Spleen (tissue), 11 donors: ENCODE data around the gene PBX1. TPM values are rescaled to one million over a fixed set of nuclear protein-coding genes. Genes with fewer than 3 reads are reported as not detected.
A peak's percentile ranks its signal among the peaks of the same experiment; 100 is the strongest.

Experiments used
- DNase-seq: peaks from one replicate; pipeline ENCODE4 v3.0.0-alpha.2; 2020
- H3K27ac ChIP-seq, 8 donors: fragments of 200-600 bp; sonication (generic) in 7 of 8; 1 replicate in 4 of 8; 2 replicates in 4 of 8; pipeline versions ENCODE4 v1.5.0 to v1.8.0; 2016 to 2021; ENCODE audit warnings: inconsistent platforms in 4 of 8, mild to moderate bottlenecking in 4 of 8, moderate library complexity in 1 of 8
- H3K27me3 ChIP-seq, 7 donors: fragments of 200-600 bp; sonication (generic) in 6 of 7; replicated peaks in 1 of 7; 1 replicate in 4 of 7; 2 replicates in 3 of 7; pipeline versions ENCODE4 v1.5.0 to v1.8.0; 2016 to 2021; ENCODE audit warnings: inconsistent platforms in 3 of 7, mild to moderate bottlenecking in 1 of 7
- H3K36me3 ChIP-seq, 6 donors: fragments of 200-600 bp; sonication (generic) in 5 of 6; 1 replicate in 4 of 6; 2 replicates in 2 of 6; pipeline versions ENCODE4 v1.5.0 to v1.8.0; 2016 to 2021; ENCODE audit warnings: inconsistent platforms in 2 of 6
- H3K4me1 ChIP-seq, 6 donors: fragments of 200-600 bp; sonication (generic) in 5 of 6; 1 replicate in 3 of 6; 2 replicates in 3 of 6; pipeline versions ENCODE4 v1.5.0 to v1.8.0; 2016 to 2021; ENCODE audit warnings: inconsistent platforms in 3 of 6
- H3K4me3 ChIP-seq, 8 donors: fragments of 200-600 bp; sonication (generic) in 7 of 8; 1 replicate in 4 of 8; 2 replicates in 4 of 8; pipeline versions ENCODE4 v1.5.0 to v1.8.0; 2016 to 2021; ENCODE audit warnings: inconsistent platforms in 4 of 8, mild to moderate bottlenecking in 4 of 8, moderate library complexity in 2 of 8
- H3K9me3 ChIP-seq, 8 donors: fragments of 200-600 bp; sonication (generic) in 7 of 8; 1 replicate in 4 of 8; 2 replicates in 4 of 8; pipeline versions ENCODE4 v1.5.0 to v1.8.0; 2016 to 2021; ENCODE audit warnings: inconsistent platforms in 4 of 8
- POLR2A ChIP-seq, 3 donors: fragments of 450-650 bp; IDR thresholded peaks; one replicate each; pipeline ENCODE4 v1.5.1; 2017; ENCODE audit warnings: antibody characterized with exemption in 3 of 3, mild to moderate bottlenecking in 1 of 3
- POLR2AphosphoS5 ChIP-seq, 3 donors: sonication (generic); formaldehyde crosslinking; IDR thresholded peaks; one replicate each; pipeline ENCODE4 v1.5.1; 2017; ENCODE audit warnings: antibody characterized with exemption in 3 of 3
- WGBS, 5 donors: extraction: QIAGEN DNeasy Blood & Tissue Kit in 3 of 5; methylation state at CpG; one replicate each; pipeline versions ENCODE4 v1.1.5 to v1.1.7; 2013 to 2018; 5-methylcytosine and 5-hydroxymethylcytosine counted together
- intact Hi-C: fragments of 100-400 bp; cut with DNase I; formaldehyde crosslinking; loops from one replicate; pipeline ENCODE4 v1.15.0; 2023; ENCODE audit warnings: low total_unique reads
- polyA plus RNA-seq, 3 donors: library from polyadenylated mRNA; stranded (reverse); fragments of 200-250 nt; gene quantifications; one replicate each; pipeline ENCODE4 v1.2.1, GENCODE V29; 2013
- total RNA-seq, 7 donors: library from RNA; depleted of rRNA in 3 of 7; stranded (reverse); fragments of >200 nt in 3 of 7; fragmentation: NEBNext Ultra II Directional in 4 of 7; extraction: Animal tissue kit (Norgen Biotek cat#: 25700) in 4 of 7; gene quantifications; one replicate each; pipeline versions ENCODE4 v1.1.0 to v1.2.1, GENCODE V29; 2016 to 2021
- TF ChIP-seq, protein P1 (sequence below), 11 experiments: fragments of 200-600 bp in 7 of 11; fragments of 450-650 bp in 4 of 11; sonication (generic) in 4 of 11; IDR thresholded peaks in 8 of 11; conservative IDR thresholded peaks in 3 of 11; 1 replicate in 7 of 11; 2 replicates in 4 of 11; pipeline versions ENCODE4 v1.4.0 to v1.8.0; 2016 to 2021; ENCODE audit warnings: antibody characterized with exemption in 11 of 11, inconsistent platforms in 4 of 11, mild to moderate bottlenecking in 1 of 11
- donor health status: healthy with polysubstance abuse.
- donor health status: DM: no; HTN: no; CAD: no; lungs with moderate emphysema.
- donor health status: DM: no; HTN: no; CAD: no.
- donor health status: Bipolar disorder and iron deficiency.
- donor health status: healthy.
- donor health status: DM: no; HTN: no; CAD: no.
- donor health status: DM: yes; HTN: yes; CAD: no.

Gene PBX1
- total and polyA plus RNA-seq, 10 donors, result 3.4 to 79.5 (median 31.8) TPM

DNA sequence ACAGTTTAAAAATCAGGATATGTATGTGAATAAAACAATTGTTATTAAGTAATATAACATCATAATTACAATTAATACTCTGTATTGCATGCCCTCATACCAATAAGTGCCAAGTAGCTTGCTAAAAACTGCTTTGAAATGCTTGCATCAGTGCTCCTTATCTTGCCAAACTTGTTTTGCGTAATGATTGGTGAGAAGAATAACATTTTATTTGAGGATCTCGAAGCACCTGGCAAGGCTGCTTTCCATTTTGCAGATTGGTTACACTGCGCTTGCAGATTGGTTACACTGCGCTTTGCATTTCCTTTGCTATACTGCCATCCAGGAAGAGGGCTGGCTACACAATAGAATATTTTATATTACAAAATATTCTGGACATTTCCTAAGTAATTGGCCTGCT is 1.7 kb upstream of the PBX1 start:
- no peak for DNase-seq
- Histone ChIP-seq H3K27me3 (peaks cover 0 to 53% (median 6%) of the 10 kb centered on the region in 7 donors), H3K4me1 (peaks cover 3 to 36% (median 13%) of the 10 kb centered on the region in 6 donors), H3K4me3 (no peak overlapping the region), H3K9me3 (peaks cover 0 to 13% (median 7%) of the 10 kb centered on the region in 8 donors), H3K36me3 (no peaks in the 10 kb centered on the region), H3K27ac (no peak overlapping the region)
- TF ChIP-seq POLR2AphosphoS5 (IDR thresholded peaks at IDR 0.05), result no peak
- TF ChIP-seq, protein P1, sequence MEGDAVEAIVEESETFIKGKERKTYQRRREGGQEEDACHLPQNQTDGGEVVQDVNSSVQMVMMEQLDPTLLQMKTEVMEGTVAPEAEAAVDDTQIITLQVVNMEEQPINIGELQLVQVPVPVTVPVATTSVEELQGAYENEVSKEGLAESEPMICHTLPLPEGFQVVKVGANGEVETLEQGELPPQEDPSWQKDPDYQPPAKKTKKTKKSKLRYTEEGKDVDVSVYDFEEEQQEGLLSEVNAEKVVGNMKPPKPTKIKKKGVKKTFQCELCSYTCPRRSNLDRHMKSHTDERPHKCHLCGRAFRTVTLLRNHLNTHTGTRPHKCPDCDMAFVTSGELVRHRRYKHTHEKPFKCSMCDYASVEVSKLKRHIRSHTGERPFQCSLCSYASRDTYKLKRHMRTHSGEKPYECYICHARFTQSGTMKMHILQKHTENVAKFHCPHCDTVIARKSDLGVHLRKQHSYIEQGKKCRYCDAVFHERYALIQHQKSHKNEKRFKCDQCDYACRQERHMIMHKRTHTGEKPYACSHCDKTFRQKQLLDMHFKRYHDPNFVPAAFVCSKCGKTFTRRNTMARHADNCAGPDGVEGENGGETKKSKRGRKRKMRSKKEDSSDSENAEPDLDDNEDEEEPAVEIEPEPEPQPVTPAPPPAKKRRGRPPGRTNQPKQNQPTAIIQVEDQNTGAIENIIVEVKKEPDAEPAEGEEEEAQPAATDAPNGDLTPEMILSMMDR (IDR thresholded peaks at IDR 0.05 in 8 of 11, conservative IDR thresholded peaks at IDR 0.05 in 3 of 11), result no peak
- no peak for TF ChIP-seq POLR2A (IDR thresholded peaks at IDR 0.05)
- WGBS, 5 donors, result 60 to 90% (median 86%) methylated on average over 4 of the region's 4 CpGs
- intact Hi-C loops, result no loop called here

DNA sequence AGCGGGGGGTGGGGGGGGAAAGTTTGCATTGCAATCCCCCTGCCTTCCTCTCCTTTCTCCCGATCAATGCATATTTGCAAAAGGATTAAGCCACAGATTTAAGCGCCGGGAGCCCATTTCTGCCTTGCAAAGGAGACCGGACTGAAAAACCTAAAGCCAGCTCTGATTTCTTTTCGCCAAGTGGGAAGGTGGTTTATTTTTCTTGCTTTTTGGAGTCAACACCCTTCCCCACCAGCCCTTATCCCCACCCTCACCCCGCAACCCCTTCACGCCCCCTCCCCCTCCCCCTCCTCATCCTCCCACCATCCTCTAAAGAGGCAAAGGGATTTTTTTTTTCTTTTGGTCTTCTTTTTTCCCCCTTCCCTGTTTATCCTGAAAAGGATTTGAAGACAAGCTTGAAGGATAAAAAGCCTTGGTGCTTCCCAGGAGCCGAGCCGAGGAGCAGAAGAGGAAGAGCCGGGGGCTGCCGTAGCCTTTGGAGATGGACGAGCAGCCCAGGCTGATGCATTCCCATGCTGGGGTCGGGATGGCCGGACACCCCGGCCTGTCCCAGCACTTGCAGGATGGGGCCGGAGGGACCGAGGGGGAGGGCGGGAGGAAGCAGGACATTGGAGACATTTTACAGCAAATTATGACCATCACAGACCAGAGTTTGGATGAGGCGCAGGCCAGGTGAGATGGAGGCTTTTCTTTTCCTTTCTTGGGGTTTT is 513 bp downstream of the PBX1 start:
- peak; percentile 78 for DNase-seq
- H3K4me3 ChIP-seq, result peak overlapping the region; percentile 40 to 75 (median 58)
- no peaks in the 10 kb centered on the region for H3K36me3 ChIP-seq
- intact Hi-C loops, result no loop called here
- no peaks in the 10 kb centered on the region for H3K9me3 ChIP-seq
- TF ChIP-seq, protein P1 (IDR thresholded peaks at IDR 0.05 in 8 of 11, conservative IDR thresholded peaks at IDR 0.05 in 3 of 11), result no peak
- TF ChIP-seq POLR2AphosphoS5 (IDR thresholded peaks at IDR 0.05), result peak in 1 of 3 donors; percentile 19
- no peak for TF ChIP-seq POLR2A (IDR thresholded peaks at IDR 0.05)
- H3K27ac ChIP-seq, result peak overlapping the region in 7 of 8 donors; percentile 71 to 86 (median 79)
- WGBS, 5 donors, result 0 to 2% (median 1%) methylated on average over 20 of the region's 20 CpGs
- peaks cover 3 to 44% (median 15%) of the 10 kb centered on the region in 6 donors for H3K4me1 ChIP-seq
- peaks cover 0 to 53% (median 6%) of the 10 kb centered on the region in 7 donors for H3K27me3 ChIP-seq

- WGBS, 5 donors, result 2 to 5% (median 2%) methylated on average over 11 of the region's 11 CpGs
- intact Hi-C loops, result no loop called here
- TF ChIP-seq, protein P1 (IDR thresholded peaks at IDR 0.05 in 8 of 11, conservative IDR thresholded peaks at IDR 0.05 in 3 of 11), result no peak
- TF ChIP-seq POLR2AphosphoS5 (IDR thresholded peaks at IDR 0.05) (no peak), POLR2A (IDR thresholded peaks at IDR 0.05) (no peak)
- Histone ChIP-seq H3K4me3 (peak overlapping the region; percentile 40 to 75 (median 58)), H3K9me3 (no peaks in the 10 kb centered on the region), H3K36me3 (no peaks in the 10 kb centered on the region), H3K27ac (peak overlapping the region; percentile 44 to 86 (median 78)), H3K4me1 (peaks cover 3 to 44% (median 15%) of the 10 kb centered on the region in 6 donors), H3K27me3 (peaks cover 0 to 53% (median 6%) of the 10 kb centered on the region in 7 donors)
- DNase-seq, result no peak
These were observed 1.1 kb downstream of the PBX1 start for GRCh38 chr1:164560121-164560541.

GRCh38 chr1:164560556-164560955 is 1.6 kb downstream of the PBX1 start:
- intact Hi-C loops, result no loop called here
- Histone ChIP-seq H3K4me3 (peak overlapping the region; percentile 6 to 75 (median 58)), H3K27ac (peak overlapping the region in 7 of 8 donors; percentile 71 to 86 (median 79)), H3K4me1 (peaks cover 3 to 44% (median 15%) of the 10 kb centered on the region in 6 donors), H3K9me3 (no peaks in the 10 kb centered on the region), H3K36me3 (no peaks in the 10 kb centered on the region), H3K27me3 (peaks cover 0 to 53% (median 6%) of the 10 kb centered on the region in 7 donors)
- WGBS, 5 donors, result 4 to 13% (median 11%) methylated on average over 2 of the region's 2 CpGs
- DNase-seq, result no peak
- TF ChIP-seq POLR2AphosphoS5 (IDR thresholded peaks at IDR 0.05), result no peak
- TF ChIP-seq, protein P1 (IDR thresholded peaks at IDR 0.05 in 8 of 11, conservative IDR thresholded peaks at IDR 0.05 in 3 of 11), result no peak
